NCI-H1930 (cell line): ENCODE data around the gene MLPH.

Experiments used
- DNase-seq, 2 experiments: peaks; one replicate each; lab custom pipeline; 2025; lab: John Stamatoyannopoulos, UW

Gene MLPH

DNA sequence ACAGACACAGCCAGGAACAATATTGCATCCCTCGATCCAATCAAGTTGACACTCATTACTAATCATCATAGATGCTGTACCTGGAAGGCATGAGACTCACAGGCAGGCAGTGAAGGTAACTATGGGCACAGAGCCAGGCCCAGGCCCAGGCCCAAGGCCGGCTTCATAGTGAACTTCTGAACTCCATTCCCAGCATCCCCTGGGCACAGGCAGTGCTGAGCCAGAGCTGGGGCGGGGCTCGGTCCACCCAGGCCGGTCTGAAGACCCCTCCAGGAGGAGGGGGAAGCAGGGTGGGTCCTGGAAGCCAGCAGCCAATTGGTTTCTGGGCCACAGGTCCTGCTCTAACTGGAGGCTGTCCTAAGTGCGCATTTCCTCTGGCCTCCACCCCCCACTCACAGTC is 37.6 kb downstream of the MLPH start:
- DNase-seq = no peak

DNA sequence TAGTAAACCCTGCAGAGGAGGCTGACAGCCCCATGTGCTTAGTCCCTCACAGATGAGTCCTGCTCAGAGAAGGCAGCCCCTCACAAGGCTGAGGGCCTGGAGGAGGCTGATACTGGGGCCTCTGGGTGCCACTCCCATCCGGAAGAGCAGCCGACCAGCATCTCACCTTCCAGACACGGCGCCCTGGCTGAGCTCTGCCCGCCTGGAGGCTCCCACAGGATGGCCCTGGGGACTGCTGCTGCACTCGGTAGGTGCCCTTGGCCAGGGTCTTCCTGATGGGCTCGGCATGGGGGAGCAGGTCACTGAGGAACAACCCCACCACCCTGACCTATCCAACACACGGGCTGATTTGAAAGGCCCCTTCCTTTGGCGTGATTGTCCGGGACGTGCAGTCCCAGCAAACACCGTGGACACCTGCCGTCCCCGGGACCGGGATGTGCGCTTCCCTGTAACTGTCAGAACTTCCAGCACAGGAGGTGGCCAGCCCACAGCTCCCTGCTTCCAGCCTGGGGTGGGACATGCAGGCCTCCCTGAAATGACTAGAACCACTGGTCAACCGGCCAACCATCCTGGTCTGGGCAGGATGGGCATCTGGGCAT is 38.6 kb downstream of the MLPH start:
- DNase-seq = no peak

DNA sequence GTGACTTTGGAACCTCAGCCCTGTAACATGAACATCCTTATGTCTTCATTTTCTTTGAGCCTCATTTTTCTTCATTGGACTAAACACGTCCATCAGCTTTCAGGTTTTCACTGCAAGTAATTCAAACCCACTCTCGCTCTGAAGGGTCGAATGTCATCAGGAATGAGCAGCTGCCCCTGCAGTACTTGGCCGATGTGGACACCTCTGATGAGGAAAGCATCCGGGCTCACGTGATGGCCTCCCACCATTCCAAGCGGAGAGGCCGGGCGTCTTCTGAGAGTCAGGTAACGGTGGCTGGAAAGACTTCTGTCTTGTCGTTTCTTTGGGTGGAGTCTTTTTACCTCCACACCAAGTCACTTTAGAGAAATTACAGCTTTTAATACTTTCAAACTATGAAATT is 40.2 kb downstream of the MLPH start:
- no peak for DNase-seq

- DNase-seq = no peak
These were observed 40.7 kb downstream of the MLPH start for GRCh38 chr2:237527766-237528165.

DNA sequence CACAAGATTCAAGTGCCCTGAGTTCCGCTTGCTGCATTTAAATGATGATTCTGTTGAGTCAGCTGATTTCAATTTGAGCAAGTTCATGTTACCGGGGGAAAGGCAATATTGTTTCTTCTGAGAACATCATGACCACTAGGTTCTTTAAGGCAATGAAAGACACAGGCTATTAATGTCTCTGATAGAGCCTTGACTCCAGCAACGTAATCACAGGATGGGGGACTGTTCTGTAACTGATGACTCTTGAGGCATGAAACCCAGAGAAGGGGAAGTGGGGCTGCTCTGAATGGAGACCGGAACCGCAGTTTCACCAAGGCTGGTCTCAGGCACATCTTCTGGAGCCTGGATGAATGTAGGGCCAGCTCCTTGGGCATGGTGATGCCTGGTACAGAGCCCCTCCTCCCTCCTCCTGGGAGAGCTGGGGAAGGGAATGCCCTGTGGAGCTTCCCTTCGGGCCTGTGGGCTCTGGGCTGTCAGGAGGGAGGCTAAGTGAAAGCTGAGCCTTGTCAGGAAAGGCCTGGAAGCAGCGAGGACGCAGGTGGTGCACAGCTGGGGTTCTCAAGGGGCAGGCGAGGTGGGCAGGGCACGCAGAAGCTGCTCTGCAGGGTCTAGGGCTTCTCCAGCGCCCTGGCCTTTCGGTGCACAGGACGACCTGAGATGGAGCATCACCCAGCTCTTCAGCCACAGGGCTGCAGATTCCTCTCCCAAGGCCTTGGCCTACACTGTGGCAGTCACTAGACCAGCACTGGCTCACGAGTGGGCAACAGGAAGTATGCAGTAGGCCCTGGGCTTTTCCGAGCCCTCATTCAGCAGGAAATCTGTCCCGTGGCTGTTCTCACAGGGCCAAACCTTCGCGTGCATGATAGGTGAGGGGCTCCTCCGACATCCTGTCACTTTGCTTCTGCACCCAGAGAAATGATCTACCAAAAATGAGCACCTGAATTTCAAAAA is 42.7 kb downstream of the MLPH start:
- DNase-seq = no peak

- DNase-seq = no peak
These were observed 43.7 kb downstream of the MLPH start for GRCh38 chr2:237530472-237531433.

- no peak for DNase-seq
These were observed 45.1 kb downstream of the MLPH start for GRCh38 chr2:237532160-237532559.

- no peak for DNase-seq
These were observed 46.7 kb downstream of the MLPH start for GRCh38 chr2:237533668-237534161.

DNA sequence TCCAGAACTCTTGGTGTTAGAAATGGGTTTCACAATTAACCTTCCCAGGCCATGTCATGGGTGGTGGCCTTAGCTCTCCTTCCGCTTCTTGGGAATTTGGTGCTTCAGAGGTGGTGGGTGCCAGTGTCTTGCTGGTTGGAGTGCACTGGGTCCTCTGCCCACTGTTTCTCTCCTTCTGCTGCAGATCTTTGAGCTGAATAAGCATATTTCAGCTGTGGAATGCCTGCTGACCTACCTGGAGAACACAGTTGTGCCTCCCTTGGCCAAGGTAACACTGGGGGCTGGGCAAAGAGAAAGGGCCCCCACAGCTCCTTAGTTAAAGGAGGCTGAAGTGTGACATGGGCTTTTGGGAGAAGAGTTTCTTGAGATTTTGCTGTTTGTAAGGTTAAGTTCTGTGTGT is 47.3 kb downstream of the MLPH start:
- DNase-seq = no peak

GRCh38 chr2:237535385-237536082 is 48.5 kb downstream of the MLPH start:
- DNase-seq = no peak

GRCh38 chr2:237536083-237536415 is 49.0 kb downstream of the MLPH start:
- no peak for DNase-seq

DNA sequence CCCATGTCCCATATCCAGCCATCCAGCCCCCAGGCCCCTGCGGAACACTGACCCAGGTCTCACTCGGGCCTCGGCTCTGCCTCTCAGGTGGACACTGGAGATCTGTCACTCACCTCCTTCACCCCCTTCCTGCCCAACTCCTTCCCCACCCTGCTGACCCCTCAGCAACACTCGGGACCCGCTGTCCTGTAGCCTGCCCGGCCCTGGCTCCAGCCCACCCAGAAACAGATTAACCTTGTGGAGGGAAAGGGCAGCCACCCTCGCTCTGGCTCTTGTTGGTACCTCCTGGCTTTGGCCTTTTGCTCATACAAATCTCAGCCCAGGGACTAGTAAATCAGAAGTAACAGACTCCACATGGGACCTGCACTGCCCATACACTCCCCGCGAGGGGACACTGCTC is 49.6 kb downstream of the MLPH start:
- no peak for DNase-seq

- DNase-seq = no peak
These were observed 51.1 kb downstream of the MLPH start for GRCh38 chr2:237538001-237538720.

- no peak for DNase-seq
These were observed 51.9 kb downstream of the MLPH start for GRCh38 chr2:237538901-237539300.

DNA sequence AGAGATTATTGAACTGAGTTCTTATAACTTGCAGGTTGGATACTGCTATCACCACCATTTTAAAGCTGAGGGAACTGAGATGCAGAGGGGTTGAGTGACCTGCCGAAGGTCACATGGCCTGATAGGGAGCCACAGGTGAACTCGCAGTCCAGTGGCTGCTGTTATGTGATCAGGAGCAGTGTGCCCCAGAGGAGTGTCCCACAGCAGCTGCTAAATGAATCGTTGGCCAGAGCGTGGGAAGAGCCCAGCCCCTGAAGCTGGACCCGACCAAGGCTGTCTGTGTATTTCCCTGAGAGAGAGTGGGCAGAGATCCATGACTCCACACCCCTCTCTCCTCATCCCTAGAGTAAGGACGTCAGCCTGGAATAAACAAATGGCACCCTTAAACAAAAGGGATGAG is 52.6 kb downstream of the MLPH start:
- no peak for DNase-seq

GRCh38 chr2:237540223-237540775 is 53.2 kb downstream of the MLPH start:
- DNase-seq = no peak

DNA sequence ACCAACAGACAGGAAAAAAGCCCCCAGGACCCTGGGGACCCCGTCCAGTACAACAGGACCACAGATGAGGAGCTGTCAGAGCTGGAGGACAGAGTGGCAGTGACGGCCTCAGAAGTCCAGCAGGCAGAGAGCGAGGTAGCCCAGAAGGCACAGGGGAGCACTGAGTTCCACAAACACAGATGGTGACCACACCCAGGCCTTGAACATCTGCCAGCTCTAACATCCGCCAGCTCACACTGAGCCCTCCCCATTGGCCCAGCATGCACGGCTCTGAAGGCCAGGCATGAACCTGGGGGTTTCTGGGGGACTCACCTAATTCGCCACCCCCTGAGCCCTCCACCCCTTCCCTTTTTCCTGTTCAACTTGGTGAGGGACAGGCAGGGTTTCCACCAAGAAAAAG is 53.8 kb downstream of the MLPH start:
- no peak for DNase-seq

GRCh38 chr2:237541243-237541642 is 54.2 kb downstream of the MLPH start:
- DNase-seq = no peak

DNA sequence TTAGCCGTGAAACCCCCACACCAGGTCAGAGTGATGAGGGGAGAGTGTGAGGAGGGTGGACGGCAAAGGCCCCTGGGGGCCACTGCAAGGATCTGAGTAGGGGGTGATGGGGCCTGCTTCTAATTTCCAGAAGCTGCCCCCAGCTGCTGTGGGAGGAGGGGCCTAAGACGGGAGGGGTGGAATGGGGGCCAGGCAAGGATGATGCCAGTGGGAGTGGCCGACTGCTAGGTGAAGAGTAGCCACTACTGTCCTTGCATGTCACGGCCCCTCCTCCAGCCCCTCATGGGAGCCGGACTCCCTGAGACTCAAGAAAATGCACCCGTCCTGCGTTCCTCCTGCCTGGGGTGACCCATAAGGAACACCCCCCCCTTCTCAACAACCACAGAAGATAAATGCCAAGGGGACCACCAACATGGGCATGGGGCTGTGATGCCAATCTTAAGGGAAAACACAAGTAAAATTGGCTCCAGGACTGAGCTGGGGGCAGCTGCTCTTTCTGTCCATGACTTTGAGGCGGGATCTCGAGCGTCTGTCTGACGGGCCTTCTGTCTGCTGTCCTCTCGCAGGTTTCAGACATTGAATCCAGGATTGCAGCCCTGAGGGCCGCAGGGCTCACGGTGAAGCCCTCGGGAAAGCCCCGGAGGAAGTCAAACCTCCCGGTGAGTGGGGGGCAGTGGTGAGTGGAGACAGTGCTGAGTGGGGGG is 55.1 kb downstream of the MLPH start:
- DNase-seq = no peak
